ENCODE measurements around the gene GPX4.

Gene GPX4

DNA sequence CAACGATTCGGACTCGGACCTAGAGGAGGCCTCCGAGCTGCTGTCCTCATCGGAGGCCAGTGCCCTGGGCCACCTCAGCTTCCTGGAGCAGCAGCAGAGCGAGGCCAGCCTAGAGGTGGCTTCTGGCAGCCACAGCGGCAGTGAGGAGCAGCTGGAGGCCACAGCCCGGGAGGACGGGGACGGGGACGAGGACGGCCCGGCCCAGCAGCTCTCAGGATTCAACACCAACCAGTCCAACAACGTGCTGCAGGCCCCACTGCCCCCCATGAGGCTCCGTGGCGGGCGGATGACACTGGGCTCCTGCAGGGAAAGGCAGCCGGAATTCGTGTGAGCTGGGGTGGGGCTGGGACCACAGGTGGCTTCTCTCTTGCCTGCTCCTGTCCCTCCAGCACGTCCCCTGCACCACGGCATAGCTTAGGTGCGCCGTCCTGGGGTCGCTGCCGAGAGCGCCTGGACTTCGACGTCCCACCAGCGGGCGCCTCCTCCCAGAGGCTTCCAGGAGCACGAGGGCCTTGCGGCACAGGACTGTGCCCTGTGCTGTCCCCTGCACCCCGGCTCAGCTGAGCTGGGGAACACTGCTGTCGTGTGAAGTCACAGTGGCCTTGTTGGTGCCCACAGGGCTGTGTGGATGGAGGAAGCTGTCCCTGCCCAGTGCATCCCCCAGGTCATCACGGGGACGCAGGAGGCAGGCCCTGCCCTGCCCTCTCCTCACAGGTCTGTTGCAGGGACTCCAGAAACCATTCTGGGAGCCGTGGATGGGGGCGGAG lies 17.9 kb upstream of the GPX4 start:
- no peak for DNase-seq

DNA sequence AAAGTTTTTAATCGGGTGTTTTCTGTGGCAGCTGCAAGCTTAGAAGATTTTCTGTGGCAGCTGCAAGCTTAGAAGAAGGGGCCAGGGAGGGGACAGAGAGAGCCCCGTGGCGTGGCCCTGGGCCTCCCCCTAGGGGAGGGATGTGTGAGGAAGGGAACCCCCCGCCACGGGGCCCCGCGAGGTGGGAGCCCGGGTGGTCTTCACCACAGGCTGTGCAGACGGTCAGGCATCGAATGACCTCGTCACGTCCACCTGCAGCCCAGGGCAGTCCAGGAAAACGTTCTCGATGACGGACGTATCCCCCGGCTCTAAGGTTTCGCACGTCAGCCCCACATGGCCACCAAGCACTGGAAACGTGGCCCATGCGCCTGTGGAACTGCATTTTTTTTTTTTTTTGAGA lies 17.2 kb upstream of the GPX4 start:
- DNase-seq: no peak

DNA sequence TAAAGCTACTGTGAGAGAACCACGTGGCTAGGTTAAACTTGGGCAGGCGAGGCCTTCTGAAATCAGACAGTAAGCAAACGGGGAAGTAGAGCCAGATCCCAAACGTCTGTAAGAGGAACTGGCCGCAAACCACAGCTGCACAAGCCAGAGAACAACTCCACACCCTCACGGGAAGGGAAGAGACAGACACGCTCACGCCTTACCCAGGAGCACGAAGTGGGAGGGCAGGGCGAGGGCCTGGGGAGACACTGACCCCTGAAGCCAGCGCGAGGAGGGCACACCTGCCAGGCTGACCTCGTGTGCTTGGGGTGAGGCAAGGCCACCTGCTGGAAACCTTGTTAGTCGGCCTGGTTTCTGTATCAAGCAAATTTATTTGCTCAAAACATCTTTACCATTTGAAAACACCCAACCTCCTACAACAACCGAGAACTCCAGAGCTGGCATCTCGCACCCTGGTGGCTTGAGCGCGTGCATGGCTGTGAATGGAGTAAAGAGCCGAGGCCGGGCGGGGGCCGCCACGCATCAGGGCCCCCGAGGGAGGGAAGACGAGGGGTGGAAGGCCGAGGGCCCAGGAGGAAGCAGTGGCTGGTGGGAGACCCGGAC lies 15.9 kb upstream of the GPX4 start:
- DNase-seq: no peak

DNA sequence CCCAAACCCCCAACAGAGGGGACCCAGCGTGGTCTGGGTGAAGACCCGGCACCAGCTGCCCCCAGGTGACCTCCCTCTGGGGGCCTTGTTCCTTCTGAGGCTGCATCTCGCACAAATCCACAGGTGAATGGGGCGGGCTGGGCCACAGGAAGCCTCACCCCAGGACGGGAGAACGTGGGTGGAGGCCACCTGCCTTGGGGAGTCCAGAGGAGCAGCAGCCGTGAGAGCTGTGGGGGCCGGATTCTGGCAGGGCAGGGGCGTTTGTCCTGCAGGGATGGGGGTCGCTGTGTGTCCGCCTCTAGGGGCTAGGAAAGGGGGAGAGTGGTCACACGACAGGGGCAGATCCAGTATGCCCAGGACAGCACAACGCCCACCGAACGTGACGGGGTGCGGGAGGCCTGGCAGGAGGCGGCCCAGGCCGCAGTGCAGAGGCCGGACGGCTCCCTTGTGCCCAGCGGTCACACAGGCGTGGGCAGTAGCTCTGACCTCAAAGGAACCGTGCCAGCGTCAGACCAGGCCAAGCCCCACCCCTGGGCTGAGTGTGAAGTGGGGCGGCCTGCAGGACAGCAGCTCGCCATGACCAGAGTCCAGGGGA lies 15.3 kb upstream of the GPX4 start:
- no peak for DNase-seq

DNA sequence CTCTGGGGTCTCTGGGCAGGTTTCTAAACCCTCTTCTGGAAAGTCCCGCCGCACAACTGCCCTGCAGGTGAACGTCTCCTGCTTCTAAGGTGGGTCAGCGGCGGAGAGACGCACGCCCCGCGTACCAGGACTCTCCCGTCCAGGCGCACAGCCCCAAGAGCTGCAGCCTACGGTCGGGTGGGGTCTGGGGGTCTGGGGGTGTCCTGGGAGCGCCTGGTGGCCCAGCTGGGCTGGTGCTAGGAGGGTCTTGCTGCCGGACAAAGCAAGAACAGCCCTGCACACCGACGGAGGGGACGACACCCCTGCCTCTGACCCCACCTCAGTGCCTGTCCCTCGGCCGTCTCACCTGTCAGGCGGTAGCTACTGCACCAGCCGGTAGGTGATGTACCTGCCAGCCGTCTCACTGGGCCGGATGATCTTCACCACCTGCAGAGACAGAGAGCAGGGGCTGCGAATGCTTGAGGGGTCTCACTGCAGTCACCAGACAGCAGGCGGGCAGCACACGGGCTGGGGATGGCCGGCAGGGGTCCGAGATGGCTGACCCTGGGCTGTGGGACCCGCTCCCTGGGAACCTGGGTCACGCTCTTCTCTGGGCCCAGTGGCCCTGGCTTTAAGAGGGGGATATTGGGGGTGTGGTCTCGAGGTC lies 14.5 kb upstream of the GPX4 start:
- DNase-seq: no peak

DNA sequence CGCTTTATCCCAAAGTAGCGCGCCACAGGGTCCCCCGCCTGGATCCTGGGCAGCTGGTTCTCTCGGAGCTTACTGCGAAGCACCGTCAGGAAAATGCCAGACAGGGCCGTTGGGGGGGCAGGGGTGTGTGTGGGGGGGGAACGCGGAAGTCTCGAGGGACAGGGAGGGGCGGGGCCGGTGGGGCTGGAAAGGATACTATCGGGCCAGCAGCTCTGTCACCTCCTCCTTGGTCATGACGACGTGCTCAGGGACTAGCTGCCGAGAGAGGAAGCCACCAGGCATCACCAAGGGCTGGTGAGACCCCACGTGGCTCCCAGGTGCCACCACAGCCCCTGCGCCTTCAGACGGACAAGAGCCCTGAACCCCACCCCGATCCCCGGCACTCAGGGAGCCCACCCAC lies 13.9 kb upstream of the GPX4 start:
- no peak for DNase-seq

DNA sequence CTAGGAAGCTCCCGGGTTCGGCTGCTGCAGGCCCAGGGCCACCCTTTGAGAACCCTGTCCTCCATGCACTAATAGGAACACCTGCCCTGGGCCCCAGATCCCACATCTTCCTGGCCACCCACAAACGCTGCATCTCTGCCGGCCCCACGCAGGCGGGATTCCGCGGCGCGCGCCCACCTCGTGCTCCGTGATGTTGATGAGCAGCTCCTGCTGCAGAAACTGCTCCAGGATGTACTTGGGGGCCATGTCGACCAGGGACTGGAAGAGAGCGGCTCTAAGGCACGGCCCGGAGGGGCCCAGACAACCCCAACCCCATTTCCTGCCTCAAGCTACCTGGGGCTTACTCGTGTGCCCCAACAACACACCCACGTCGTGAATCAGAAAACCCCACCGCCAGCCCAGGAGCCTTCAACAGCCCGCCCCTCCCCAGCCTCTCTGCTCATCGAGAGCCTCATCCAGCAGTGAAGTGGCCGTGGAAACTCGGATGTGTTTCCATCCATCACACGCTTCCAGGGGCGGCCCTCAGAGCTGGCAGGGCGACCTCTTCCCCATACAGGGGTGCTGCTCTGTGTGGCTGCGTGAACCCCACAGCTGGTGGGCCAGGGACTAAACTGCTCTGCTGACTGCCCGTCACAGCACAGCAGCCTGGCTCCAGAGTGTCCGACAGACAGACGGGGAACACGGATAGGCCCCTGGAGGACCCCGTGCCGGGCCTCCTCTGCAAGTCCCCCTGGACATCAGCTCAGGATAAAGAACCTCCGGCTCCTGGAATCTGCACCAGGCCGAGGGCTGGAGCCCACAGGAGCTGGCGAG lies 12.9 kb upstream of the GPX4 start:
- no peak for DNase-seq

DNA sequence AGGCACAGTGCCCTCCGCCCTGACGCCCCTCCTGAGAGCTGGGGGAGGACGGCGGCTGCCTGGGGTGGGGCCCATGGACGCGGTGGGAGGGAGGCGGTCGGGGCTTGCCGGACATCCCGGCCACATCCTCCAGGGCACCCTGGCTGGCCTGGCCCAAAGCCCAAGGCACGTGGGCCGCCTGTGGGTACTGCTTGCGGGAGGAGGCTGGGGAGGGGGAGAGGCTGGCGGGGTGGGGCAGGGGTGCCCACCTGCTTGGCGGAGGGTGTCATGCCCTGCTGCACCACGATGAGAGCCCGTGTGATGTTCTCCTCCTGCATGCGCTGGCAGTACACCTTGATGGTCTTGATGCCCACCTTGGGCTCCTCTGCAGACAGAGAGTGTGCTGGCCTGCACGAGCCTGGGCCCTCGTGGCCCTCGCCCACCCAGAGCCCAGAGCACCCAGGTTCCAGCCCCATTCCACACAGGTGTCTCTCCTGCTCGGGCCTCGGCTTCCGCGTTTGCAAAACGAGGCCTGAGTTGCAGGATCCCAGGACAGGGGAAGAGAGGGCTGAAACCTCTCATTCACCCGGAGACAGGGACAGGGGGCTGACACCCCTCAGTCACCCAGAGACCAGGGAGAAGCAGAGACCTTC lies 12.1 kb upstream of the GPX4 start:
- no peak for DNase-seq

DNA sequence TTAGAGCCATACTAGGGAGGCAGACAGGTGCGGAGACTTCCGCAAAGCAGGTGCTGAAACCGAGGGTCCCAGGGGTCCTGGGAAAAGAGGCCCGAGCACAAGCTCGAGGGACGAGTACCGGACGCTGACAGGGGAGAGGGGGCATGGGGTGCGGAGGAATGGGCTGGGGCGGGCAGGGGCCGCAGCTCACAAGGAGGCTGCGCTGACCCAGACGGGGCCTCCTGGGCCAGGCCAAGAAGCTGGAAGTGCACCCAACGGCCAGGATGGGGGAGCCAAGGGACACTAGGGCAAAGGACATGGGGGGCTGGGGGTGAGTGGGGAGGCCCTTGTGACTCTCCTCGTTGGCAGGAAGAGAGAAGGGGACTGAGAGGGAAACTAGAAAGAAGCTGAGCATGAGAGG lies 10.5 kb upstream of the GPX4 start:
- DNase-seq: no peak

DNA sequence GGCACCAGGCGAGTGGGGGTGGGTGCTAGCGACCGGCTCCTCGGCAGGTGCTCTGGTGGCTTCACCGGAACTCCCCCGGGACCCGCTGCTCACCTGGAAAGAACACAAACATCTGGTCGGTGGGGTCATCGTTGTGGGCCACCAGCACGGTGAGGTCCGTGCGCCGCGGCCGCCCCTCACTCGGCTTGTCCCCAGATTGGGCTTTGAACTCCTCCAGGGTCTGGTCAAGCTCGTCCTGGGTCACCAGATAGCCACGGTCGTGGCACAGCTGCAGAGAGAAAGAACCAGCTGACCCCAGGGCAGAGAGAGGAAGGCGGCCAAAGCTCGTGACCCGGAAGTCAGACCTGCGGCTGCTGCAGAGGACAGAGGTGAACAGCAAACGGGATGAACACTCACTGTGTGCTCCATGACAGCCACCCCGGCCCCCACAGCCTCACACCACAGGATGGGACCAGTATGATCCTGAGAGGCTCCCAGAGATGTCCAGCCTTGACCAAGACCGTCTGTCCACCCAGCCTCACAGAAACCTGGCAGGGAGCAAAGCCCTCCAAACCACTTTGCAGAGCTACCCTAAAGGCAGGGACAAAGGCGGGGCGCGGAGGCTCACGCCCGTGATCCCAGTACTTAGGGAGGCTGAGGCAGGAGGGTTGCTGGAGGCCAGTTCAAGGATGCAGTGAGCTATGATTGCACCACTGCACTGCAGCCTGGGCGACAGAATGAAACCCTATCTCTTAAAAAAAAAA lies 9.8 kb upstream of the GPX4 start:
- DNase-seq: no peak

DNA sequence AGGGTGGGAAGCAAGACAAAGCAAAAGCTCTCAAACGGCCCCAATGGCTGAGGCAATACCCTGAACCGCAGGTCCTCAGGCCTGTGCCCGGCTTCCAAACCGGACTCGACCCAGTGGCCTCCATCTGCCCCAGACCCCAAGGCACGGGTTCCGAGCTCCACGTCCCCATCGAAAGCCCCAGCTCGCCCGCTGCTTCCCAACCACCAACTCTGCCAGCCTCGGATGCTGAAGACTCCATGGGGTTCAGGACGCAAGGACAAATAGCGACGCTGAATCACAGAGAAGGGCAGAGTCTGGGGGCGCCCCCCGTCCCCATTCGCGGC lies 9.2 kb upstream of the GPX4 start:
- no peak for DNase-seq

DNA sequence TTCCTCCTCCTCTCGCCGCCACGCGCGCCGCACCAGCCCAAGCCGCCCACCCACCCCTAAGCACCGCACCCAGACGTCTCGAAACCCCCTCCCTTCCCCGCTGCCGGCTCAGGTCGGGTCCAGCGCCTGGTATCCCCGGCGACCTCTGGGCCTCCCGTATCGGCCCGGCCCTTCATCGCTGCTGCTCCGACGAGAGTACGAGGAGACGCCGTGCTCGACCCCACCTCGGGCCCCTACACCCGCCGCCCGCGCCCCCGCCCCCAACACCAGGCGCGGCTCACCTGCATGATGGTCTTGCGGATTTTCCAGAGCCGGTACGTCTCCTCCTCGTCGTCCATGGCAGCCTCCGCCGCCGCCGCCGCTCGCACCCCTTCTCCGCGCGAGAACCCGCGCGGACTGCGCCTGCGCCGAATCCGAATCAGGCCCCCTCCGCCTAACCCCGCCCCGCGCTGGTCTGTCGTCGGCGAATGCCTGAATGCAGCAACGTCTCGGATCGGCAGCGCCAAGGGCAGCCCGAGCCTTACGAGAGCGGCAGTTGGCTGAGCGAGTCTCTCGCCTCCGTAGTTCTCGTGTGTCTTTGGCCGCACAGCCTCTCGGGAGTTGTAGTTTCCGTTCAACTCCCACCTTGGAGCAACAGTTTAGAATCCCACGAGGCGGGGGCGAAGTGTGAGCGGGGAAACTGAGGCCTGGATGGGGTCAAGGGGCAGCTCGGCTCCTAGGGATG lies 8.7 kb upstream of the GPX4 start, which contains the start of gene POLR2E:
Gene POLR2E (minus strand): TSS at position 398 of the 724 bp plus-strand sequence. CDS start 60 bp downstream, at position 338.
- peak; percentile 98 for DNase-seq

DNA sequence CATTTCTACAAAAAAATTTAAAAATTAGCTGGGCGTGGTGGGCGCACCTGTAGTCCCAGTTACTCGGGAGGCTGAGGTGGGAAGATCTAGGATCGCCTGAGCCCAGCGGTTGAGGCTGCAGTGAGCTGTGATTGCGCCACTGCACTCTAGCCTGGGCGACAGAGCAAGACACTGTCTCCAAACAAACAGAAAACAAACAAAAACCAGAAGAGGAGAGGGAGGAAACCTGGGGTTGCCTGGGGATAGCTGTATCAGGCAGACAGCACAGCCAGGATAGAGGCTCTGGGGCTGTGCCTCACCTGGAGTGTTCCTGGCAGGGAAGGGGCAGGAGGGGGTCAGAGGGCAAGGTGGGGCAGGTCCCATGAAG lies 6.0 kb upstream of the GPX4 start:
- DNase-seq: no peak

DNA sequence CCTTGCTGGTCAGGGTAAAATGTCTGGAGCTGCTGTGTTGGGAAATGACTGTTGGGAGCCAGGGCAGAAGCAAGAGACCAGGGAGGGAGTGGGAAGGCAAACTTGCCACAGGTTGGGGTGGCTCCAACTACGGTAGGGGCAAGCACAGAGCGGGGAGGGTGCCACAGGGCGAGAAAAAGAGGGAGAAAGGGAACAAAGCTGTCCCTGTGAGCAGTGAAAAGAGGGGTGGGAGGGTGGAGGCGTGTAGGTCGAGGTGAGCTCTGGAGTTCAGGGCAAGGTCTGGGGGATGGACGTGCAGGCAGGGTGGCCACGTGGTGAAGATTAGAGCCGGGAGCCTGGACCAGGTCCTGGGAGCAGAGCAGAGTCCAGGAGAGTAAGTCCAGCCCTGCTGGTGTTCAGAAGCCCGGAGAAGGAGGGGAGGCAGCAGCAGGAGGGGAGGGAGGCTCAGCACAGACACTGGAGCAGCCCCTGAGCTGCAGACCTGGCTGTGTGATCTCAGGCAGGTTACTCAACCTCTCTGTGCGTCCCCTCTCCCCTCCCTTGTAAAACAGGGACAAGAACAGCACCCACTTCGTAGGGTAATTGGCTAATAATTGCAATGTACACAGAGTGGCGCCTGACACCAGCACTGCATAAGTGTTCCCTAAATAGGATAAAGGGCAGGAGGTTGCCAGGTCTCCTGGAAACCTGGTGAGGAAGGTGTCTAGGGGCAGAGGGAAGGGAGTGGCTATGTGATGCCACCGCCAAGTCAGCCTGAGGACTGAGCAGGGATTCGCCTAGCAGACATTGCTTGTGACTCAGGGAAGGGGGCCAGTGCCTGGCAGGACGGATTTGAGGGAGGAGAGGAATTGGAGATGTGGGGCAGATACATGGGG lies 5.4 kb upstream of the GPX4 start:
- no peak for DNase-seq

DNA sequence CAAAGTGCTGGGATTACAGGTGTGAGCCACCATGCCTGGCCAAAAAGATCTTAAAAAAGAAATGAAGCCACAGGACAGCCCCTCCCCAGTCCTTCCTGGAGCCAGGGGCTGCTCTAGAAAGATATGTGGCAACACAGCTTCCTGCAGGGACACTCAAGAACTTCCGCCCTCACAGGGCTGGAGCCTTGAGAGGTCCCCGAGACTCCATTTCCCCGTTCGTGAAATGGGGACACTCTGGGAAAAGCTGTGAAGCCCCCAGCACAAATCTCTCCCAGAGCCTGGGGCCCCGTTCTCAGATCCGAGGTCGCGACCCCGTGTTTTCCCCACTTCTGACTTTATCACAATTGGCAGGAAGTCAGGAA lies 2.5 kb upstream of the GPX4 start:
- no peak for DNase-seq

DNA sequence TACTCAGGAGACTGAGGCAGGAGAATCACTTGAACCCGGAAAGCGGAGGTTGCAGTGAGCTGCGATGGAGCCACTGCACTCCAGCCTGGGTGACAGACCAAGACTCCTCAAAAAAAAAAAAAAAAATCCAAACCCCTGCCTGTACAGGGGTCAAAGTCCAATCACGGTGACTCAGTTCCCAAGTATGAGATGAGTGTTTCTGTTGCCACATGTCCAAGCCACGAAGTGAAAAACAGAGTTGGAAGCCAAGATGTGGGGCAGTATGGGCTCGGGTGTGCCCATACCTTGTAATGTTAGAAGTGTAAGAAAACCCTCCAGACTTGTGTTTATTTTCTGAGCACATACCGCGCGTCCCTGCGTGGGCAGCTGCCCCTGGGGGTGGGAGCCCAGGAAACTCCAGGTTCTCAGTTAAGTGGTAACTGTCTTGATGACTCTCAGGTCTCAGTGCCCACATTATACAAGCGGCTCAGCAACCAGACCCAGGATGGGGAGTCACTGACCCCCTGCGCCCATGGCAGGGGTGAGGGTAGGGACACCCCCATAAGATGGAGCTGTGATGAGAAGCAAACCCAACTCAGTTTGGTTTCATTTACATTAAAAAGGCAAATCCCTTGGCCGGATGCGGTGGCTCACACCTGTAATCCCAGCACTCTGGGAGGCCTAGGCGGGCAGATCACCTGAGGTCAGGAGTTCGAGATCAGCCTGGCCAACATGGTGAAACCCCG lies 1.2 kb upstream of the GPX4 start:
- peak; percentile 34 for DNase-seq

DNA sequence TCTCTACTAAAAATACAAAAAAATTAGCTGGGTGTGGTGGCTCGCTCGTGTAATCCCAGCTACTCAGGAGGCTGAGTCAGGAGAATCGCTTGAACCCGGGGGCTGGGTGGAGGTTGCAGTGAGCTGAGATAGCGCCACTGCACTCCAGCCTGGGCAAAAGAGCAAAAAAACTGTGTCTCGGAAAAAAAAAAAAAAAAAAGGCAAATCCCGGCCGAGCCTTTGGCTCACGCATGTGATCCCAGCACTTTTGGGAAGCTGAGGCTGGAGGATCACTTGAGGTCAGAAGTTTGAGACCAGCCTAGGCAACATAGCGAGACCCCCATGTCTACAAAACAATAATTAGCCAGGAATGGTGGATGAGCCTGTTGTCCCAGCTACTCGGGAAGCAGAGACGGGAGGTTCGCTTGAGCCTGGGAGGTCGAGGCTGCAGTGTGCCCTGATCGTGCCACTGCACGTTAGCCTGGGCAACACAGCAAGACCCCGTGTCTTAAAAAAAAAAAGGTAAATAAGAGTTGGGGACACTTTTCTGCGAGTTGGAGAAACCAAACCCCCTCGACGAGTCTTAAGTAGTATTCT lies 574 bp upstream of the GPX4 start:
- no peak for DNase-seq

DNA sequence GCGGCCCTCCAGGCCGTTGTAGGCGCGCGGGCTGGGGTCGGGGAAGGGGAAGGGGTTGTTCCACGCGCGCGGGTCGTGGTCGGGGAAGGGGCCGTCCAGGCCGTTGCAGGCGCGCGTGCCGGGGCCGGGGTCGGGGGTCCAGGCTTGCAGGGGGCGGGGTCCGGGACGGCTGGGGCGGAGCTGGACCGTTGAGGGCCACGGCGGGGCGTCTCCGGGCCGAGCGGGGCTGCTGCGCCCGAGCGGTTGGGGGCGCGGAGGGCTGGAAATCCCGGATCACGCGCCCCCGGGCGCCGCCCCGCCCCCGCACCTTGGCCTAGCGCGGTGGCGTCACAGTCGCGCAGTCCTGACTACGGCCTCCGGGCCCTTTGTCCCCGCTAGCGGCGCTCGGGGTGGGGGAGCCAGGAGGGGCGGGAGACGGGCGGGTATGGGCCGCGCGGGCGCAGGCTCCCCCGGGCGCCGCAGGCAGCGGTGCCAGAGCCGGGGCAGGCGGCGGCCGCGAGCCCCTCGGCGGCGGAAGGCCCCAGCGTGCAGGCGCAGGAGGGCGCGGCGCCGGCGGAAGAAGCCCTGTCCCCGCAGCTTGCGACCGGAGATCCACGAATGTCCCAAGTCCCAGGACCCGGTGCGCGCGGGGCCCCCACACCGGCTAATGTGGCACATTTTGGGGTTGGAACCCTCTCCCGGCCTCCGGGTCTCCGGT lies 665 bp downstream of the GPX4 start:
- DNase-seq: peak; percentile 18

All from NCI-H446 treated with DMSO at 0.1 percent for 48 hours (cell line).